ENCODE results near the gene CAMK1D.
"Not testable (repeated sequence)": the region's sequence is repeated elsewhere in the genome, so short reads cannot be mapped to it uniquely, and the experiment has no call there.

CAMK1D gene

DNA sequence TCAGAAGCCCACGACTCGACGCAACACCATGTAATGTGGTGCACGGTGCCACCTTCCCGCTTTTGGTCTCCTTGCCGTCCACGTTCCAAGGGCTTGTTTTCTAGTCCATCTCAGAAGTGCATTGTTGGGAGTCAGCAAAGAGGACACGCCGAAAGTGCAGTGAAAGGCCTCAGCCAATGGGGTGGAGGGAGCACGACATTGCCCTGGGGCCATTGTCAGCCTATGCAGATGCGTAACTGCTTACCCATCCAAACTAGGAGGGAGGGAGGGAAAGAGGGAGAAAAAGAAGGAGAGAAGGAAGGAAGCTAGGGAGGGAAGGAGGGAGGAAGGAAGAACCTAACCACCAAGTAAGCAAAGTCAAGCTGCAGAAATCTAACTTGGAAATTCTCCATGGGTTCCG is 449.8 kb downstream of the CAMK1D start:
- H3K4me3 ChIP-seq (ENCODE audit: low read length): no peak overlapping the region
- no peaks in the 10 kb centered on the region for H3K9me3 ChIP-seq (ENCODE audit: control insufficient read depth, low read length)
- H3K9ac ChIP-seq (ENCODE audit: low read length): no peak overlapping the region
- H3K36me3 ChIP-seq (ENCODE audit: control insufficient read depth, insufficient read depth, low read length): no peaks in the 10 kb centered on the region
- no peaks in the 10 kb centered on the region for H3K27me3 ChIP-seq (ENCODE audit: control insufficient read depth, insufficient read depth, low read length)
- no peaks in the 10 kb centered on the region for H3K4me1 ChIP-seq (ENCODE audit: control insufficient read depth, insufficient read depth, low read length)

- Histone ChIP-seq H3K27me3 (ENCODE audit: control insufficient read depth, insufficient read depth, low read length) (no peaks in the 10 kb centered on the region), H3K9ac (ENCODE audit: low read length) (no peak overlapping the region), H3K4me3 (ENCODE audit: low read length) (no peak overlapping the region), H3K9me3 (ENCODE audit: control insufficient read depth, low read length) (no peaks in the 10 kb centered on the region), H3K36me3 (ENCODE audit: control insufficient read depth, insufficient read depth, low read length) (no peaks in the 10 kb centered on the region), H3K4me1 (ENCODE audit: control insufficient read depth, insufficient read depth, low read length) (no peaks in the 10 kb centered on the region)
Observed at GRCh38 chr10:12799714-12800113, 450.4 kb downstream of the CAMK1D start.

- H3K4me3 ChIP-seq (ENCODE audit: low read length): no peak overlapping the region
- H3K36me3 ChIP-seq (ENCODE audit: control insufficient read depth, insufficient read depth, low read length): no peaks in the 10 kb centered on the region
- H3K9ac ChIP-seq (ENCODE audit: low read length): no peak overlapping the region
- H3K4me1 ChIP-seq (ENCODE audit: control insufficient read depth, insufficient read depth, low read length): no peaks in the 10 kb centered on the region
- H3K9me3 ChIP-seq (ENCODE audit: control insufficient read depth, low read length): no peaks in the 10 kb centered on the region
- H3K27me3 ChIP-seq (ENCODE audit: control insufficient read depth, insufficient read depth, low read length): no peaks in the 10 kb centered on the region
Observed at GRCh38 chr10:12800302-12800701, 451.0 kb downstream of the CAMK1D start.

DNA sequence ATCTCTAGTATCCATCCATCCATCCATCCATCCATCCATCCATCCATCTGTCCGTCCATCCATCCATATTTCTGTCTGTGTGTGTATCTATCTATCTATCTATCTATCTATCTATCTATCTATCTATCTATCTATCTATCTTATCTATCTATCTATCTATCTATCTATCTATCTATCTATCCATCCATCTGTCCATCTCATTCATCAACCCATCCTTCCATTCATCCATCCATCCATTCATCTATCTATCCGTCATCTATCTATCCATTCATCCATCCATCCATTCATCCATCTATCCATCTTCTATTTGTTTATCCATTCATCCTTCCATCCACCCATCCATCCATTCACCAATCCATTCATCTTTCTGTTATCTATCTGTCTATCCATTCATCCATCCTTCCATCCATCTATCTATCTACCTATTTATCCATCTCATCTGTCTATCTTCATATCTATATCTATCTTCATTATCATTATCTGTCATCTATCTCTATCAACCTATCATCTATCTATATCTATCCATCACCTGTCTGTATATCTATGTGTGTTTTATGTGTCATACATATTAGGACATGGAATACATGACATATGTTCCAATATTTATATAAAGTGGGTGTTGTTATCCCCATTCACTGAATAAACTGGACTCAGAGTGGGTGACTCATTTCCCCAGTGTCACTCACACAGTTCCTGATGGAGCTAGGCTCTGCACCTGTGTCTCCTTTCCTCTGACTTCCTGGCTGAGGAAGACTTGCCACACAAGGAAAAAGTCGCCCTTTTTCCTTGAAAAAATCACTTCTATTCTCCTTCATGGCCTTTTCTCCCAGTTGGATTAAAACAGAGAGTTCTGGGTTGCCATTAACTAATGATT is 452.1 kb downstream of the CAMK1D start:
- H3K36me3 ChIP-seq (ENCODE audit: control insufficient read depth, insufficient read depth, low read length): no peaks in the 10 kb centered on the region

DNA sequence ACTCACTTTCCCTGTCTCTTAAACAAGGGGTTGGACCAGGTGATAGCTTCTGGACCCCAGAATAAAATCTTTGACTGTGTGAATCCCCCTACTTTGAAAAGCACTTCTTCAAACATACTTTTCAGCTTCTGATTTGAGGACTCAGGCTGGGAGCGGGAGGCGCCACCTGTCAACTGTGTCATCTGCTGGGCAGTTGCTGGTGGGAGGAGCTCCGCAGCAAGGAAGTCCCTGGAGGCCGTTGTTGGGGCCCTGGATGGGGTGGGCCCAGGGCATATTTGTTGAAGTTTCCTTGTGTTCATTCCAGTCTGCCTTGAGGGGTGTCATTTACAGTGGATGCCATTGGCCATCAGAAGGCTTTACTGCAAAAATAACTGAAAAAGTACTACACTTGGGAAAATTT is 454.4 kb downstream of the CAMK1D start:
- H3K4me1 ChIP-seq (ENCODE audit: control insufficient read depth, insufficient read depth, low read length): peaks cover 19% of the 10 kb centered on the region
- H3K36me3 ChIP-seq (ENCODE audit: control insufficient read depth, insufficient read depth, low read length): no peaks in the 10 kb centered on the region
- H3K4me3 ChIP-seq (ENCODE audit: low read length): no peak overlapping the region
- H3K27me3 ChIP-seq (ENCODE audit: control insufficient read depth, insufficient read depth, low read length): no peaks in the 10 kb centered on the region
- no peak overlapping the region for H3K9ac ChIP-seq (ENCODE audit: low read length)
- H3K9me3 ChIP-seq (ENCODE audit: control insufficient read depth, low read length): no peaks in the 10 kb centered on the region

More for the DNA sequence above, 452.1 kb downstream of the CAMK1D start:
- Histone ChIP-seq H3K4me1 (ENCODE audit: control insufficient read depth, insufficient read depth, low read length) (peaks cover under 1% of the 10 kb centered on the region), H3K27me3 (ENCODE audit: control insufficient read depth, insufficient read depth, low read length) (no peaks in the 10 kb centered on the region), H3K9ac (ENCODE audit: low read length) (no peak overlapping the region), H3K4me3 (ENCODE audit: low read length) (no peak overlapping the region), H3K9me3 (ENCODE audit: control insufficient read depth, low read length) (no peaks in the 10 kb centered on the region)

DNA sequence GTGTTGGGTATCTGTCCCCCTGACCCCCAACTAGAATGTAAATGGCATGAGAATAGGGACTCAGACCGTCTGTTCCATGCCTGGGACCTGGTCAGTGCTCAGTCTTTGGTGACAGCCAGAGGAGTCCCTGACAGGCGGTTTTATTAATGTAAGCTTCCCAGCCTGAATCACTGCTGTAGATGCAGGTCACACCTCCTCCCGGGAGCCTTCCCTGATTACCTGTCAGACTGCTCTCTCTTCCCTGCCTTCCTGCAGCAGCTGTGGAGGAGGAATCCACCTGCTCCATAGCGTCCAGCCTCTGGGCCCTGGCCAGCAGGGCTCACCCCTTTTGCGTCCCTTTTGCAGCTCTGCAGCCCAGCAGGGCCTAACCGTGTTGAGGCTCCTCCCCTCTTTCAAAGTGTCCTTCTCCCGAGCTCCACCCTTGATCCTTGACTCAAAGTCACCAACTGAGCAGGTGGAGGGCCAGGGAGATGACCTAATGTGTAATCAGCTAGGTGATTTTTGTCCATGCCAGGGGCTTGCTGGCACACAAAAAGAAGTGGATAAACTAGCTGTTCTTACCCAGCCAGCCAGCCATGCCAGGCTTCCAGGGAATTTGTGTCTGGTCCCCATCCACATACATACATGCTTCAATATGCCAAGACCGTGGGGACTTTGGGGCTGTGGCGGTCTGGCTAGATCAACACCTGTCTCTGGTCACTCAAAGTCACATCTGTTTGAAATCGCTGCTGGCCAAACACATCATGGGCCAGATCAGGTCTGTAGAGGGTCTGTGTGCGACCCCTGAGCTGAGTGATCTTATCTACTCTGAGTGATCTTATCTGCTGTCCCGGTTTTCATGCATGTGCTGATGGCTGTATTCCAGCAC is 457.1 kb downstream of the CAMK1D start:
- Histone ChIP-seq H3K27me3 (ENCODE audit: control insufficient read depth, insufficient read depth, low read length) (no peaks in the 10 kb centered on the region), H3K9ac (ENCODE audit: low read length) (no peak overlapping the region)

DNA sequence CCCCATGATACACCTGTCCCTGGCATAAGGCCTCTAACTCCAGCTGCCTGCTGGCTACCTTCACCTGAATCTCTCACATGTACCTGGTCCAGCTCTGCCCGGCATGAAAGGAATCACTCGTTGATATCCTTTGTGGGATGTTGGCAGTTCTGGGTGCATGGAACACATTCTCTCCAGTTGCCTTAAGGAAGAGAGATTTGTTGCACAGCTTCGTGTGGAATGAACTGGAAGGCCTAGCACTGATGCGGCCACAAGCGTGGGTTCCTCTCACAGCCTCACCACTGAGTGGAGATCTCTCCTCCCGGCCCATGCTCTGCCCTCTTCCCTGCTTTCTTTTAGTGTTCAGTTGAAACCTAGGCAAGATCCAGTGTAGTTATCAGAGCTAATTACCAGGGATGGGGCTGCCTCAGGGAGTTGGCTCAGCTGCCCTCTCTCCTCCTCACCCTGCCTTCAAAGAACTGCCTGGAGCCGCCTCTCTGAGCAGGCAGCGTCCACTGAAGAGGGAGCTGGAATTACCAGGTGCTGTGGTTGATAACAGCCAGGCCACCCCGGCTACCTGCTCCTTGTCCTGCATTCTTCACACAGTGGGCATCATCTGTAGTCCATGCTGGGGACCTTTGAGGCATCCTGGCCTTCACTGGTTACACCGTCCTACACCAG is 457.9 kb downstream of the CAMK1D start:
- Histone ChIP-seq H3K27me3 (ENCODE audit: control insufficient read depth, insufficient read depth, low read length) (no peaks in the 10 kb centered on the region), H3K4me1 (ENCODE audit: control insufficient read depth, insufficient read depth, low read length) (peaks cover 19% of the 10 kb centered on the region), H3K9me3 (ENCODE audit: control insufficient read depth, low read length) (no peaks in the 10 kb centered on the region), H3K36me3 (ENCODE audit: control insufficient read depth, insufficient read depth, low read length) (no peaks in the 10 kb centered on the region), H3K4me3 (ENCODE audit: low read length) (no peak overlapping the region), H3K9ac (ENCODE audit: low read length) (no peak overlapping the region)

More for the DNA sequence above, 457.1 kb downstream of the CAMK1D start:
- H3K9me3 ChIP-seq (ENCODE audit: control insufficient read depth, low read length): no peaks in the 10 kb centered on the region
- no peak overlapping the region for H3K4me3 ChIP-seq (ENCODE audit: low read length)
- no peaks in the 10 kb centered on the region for H3K36me3 ChIP-seq (ENCODE audit: control insufficient read depth, insufficient read depth, low read length)
- peaks cover 19% of the 10 kb centered on the region for H3K4me1 ChIP-seq (ENCODE audit: control insufficient read depth, insufficient read depth, low read length)

DNA sequence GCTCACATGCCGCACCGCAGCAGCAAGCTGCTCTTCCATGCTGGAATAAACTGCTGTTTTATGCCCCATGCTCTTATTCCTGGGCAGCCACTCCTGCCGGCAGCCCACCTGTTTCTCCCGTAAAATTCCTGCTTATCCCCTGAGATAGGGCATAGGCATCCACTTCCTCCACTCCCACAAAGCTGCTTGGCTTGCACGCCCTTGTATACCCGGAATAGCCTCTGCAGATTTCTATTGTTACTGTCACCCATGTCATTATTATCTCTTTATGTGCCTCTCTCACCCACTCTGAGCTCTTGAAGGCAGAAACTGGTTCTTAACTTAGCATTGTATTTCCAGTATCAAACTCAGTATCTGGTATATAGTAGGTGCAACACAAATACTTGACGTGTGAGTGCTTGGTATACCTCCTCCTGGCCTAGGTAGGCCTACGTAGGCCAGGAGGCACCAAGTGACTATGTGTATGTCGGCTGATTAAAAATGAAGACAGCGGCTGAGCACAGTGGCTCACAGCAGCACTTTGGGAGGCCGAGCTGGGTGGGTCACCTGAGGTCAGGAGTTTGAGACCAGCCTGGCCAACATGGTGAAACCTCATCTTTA is 458.8 kb downstream of the CAMK1D start:
- peaks cover 19% of the 10 kb centered on the region for H3K4me1 ChIP-seq (ENCODE audit: control insufficient read depth, insufficient read depth, low read length)
- no peak overlapping the region for H3K9ac ChIP-seq (ENCODE audit: low read length)
- H3K27me3 ChIP-seq (ENCODE audit: control insufficient read depth, insufficient read depth, low read length): no peaks in the 10 kb centered on the region

GRCh38 chr10:12810046-12810445 is 460.7 kb downstream of the CAMK1D start:
- H3K4me3 ChIP-seq (ENCODE audit: low read length); H3K9ac ChIP-seq (ENCODE audit: low read length); H3K36me3 ChIP-seq (ENCODE audit: control insufficient read depth, insufficient read depth, low read length); H3K9me3 ChIP-seq (ENCODE audit: control insufficient read depth, low read length); H3K27me3 ChIP-seq (ENCODE audit: control insufficient read depth, insufficient read depth, low read length): not testable (repeated sequence)
- H3K4me1 ChIP-seq (ENCODE audit: control insufficient read depth, insufficient read depth, low read length): peaks cover 19% of the 10 kb centered on the region

More for the DNA sequence above, 458.8 kb downstream of the CAMK1D start:
- no peaks in the 10 kb centered on the region for H3K9me3 ChIP-seq (ENCODE audit: control insufficient read depth, low read length)
- no peaks in the 10 kb centered on the region for H3K36me3 ChIP-seq (ENCODE audit: control insufficient read depth, insufficient read depth, low read length)
- no peak overlapping the region for H3K4me3 ChIP-seq (ENCODE audit: low read length)

DNA sequence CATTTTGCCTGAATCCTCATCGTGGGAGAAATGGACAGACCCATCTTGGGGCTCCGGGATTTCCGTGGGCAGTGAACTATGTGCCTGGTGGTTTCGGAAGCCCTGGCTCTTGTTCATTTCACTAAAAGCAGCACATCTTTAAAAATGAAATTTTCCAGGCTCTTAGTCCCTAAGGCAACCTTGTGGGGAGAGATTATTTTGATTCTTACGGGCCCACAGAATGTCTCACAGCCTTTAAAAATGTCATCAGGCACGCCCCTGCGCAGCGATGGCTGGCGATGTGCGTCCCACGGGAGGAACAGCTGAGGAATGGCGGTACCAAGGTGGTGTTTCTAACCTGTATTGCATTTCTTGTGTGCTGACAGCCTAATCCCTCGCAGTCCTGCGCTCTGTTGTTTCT is 462.5 kb downstream of the CAMK1D start:
- no peak overlapping the region for H3K9ac ChIP-seq (ENCODE audit: low read length)
- H3K9me3 ChIP-seq (ENCODE audit: control insufficient read depth, low read length): no peaks in the 10 kb centered on the region
- H3K27me3 ChIP-seq (ENCODE audit: control insufficient read depth, insufficient read depth, low read length): no peaks in the 10 kb centered on the region
- H3K4me3 ChIP-seq (ENCODE audit: low read length): no peak overlapping the region
- H3K36me3 ChIP-seq (ENCODE audit: control insufficient read depth, insufficient read depth, low read length): no peaks in the 10 kb centered on the region
- H3K4me1 ChIP-seq (ENCODE audit: control insufficient read depth, insufficient read depth, low read length): peaks cover 15% of the 10 kb centered on the region

- Histone ChIP-seq H3K4me3 (ENCODE audit: low read length) (no peak overlapping the region), H3K4me1 (ENCODE audit: control insufficient read depth, insufficient read depth, low read length) (peaks cover 9% of the 10 kb centered on the region), H3K36me3 (ENCODE audit: control insufficient read depth, insufficient read depth, low read length) (no peaks in the 10 kb centered on the region), H3K9ac (ENCODE audit: low read length) (no peak overlapping the region), H3K27me3 (ENCODE audit: control insufficient read depth, insufficient read depth, low read length) (no peaks in the 10 kb centered on the region), H3K9me3 (ENCODE audit: control insufficient read depth, low read length) (no peaks in the 10 kb centered on the region)
Observed at GRCh38 chr10:12812571-12812970, 463.2 kb downstream of the CAMK1D start.
